Neuronal stem cell (in vitro differentiated cells): ENCODE results near the gene FSIP1.

Experiments
- DNase-seq: peaks from one replicate; pipeline ENCODE4 v3.0.0-alpha.2; 2013; ENCODE audit warnings: low spot score
- H2AFZ ChIP-seq: one replicate; pipeline ENCODE4 v1.6.1; 2013; ENCODE audit warnings: mild to moderate bottlenecking, low read length, inconsistent platforms
- H2AK5ac ChIP-seq: 2 replicates; pipeline ENCODE4 v1.6.1; 2013; ENCODE audit warnings: low read depth, mild to moderate bottlenecking, inconsistent platforms, low read length, moderate library complexity, mixed read lengths
- H2BK120ac ChIP-seq: 2 replicates; pipeline ENCODE4 v1.6.1; 2013; ENCODE audit warnings: low read depth, mild to moderate bottlenecking, inconsistent platforms, low read length, moderate library complexity, mixed read lengths
- H2BK12ac ChIP-seq: one replicate; pipeline ENCODE4 v1.6.1; 2013; ENCODE audit warnings: low read length, inconsistent platforms
- H2BK15ac ChIP-seq: 2 replicates; pipeline ENCODE4 v1.6.1; 2013; ENCODE audit warnings: mild to moderate bottlenecking, low read length, inconsistent platforms, mixed read lengths
- H2BK5ac ChIP-seq: one replicate; pipeline ENCODE4 v1.6.1; 2013; ENCODE audit warnings: inconsistent platforms, mild to moderate bottlenecking, low read length, moderate library complexity
- H3K14ac ChIP-seq: one replicate; pipeline ENCODE4 v1.6.1; 2013; ENCODE audit warnings: low read length, inconsistent platforms
- H3K18ac ChIP-seq: 2 replicates; pipeline ENCODE4 v1.6.1; 2013; ENCODE audit warnings: low read length, inconsistent platforms
- H3K23ac ChIP-seq: 2 replicates; pipeline ENCODE4 v1.6.1; 2013; ENCODE audit warnings: low read depth, mild to moderate bottlenecking, mixed read lengths, low read length, inconsistent platforms; ENCODE audit not compliant: poor library complexity
- H3K27ac ChIP-seq: replicated peaks from 3 replicates; pipeline ENCODE4 v1.5.1; 2013; ENCODE audit warnings: low read length, inconsistent platforms
- H3K27me3 ChIP-seq, 3 experiments: 2 replicates each; pipeline ENCODE4 v1.6.1; 2013; ENCODE audit warnings: low read length in 3 of 3, mild to moderate bottlenecking in 2 of 3, inconsistent platforms in 1 of 3, low read depth in 1 of 3, mixed read lengths in 1 of 3, moderate library complexity in 1 of 3; ENCODE audit not compliant: control insufficient read depth in 3 of 3, insufficient read depth in 3 of 3
- H3K36me3 ChIP-seq, 2 donors: replicated peaks in 1 of 2; 2 replicates each; pipeline ENCODE4 v1.6.1; 2013; ENCODE audit warnings: low read length in 2 of 2; ENCODE audit not compliant: control insufficient read depth in 2 of 2, insufficient read depth in 2 of 2
- H3K4ac ChIP-seq: 2 replicates; pipeline ENCODE4 v1.6.1; 2013; ENCODE audit warnings: inconsistent platforms, mild to moderate bottlenecking, low read length, moderate library complexity
- H3K4me1 ChIP-seq, 2 donors: 1 replicate in 1 of 2; 2 replicates in 1 of 2; pipeline ENCODE4 v1.6.1; 2013; ENCODE audit warnings: low read length in 2 of 2, low read depth in 1 of 2; ENCODE audit not compliant: control insufficient read depth in 2 of 2, insufficient read depth in 1 of 2
- H3K4me2 ChIP-seq: one replicate; pipeline ENCODE4 v1.6.1; 2013; ENCODE audit warnings: mild to moderate bottlenecking, low read length, inconsistent platforms; ENCODE audit not compliant: insufficient read depth, poor library complexity, severe bottlenecking
- H3K4me3 ChIP-seq, 2 donors: 2 replicates each; pipeline ENCODE4 v1.5.1; 2013; ENCODE audit warnings: low read length in 2 of 2, mild to moderate bottlenecking in 2 of 2, inconsistent platforms in 1 of 2, moderate library complexity in 1 of 2
- H3K79me1 ChIP-seq: one replicate; pipeline ENCODE4 v1.6.1; 2013; ENCODE audit warnings: low read depth, mild to moderate bottlenecking, inconsistent platforms, low read length, moderate library complexity
- H3K9ac ChIP-seq: one replicate; pipeline ENCODE4 v1.6.1; 2013; ENCODE audit warnings: mild to moderate bottlenecking, low read depth, low read length, inconsistent platforms; ENCODE audit not compliant: poor library complexity
- H3K9me3 ChIP-seq, 2 donors: replicated peaks in 1 of 2; 2 replicates each; pipeline versions ENCODE3 to v1.6.1; 2013; ENCODE audit warnings: low read length in 2 of 2, mild to moderate bottlenecking in 2 of 2, inconsistent platforms in 1 of 2, low read depth in 1 of 2, mixed read lengths in 1 of 2, moderate library complexity in 1 of 2; ENCODE audit not compliant: control insufficient read depth in 2 of 2, insufficient read depth in 1 of 2
- H4K8ac ChIP-seq: one replicate; pipeline ENCODE4 v1.6.1; 2013; ENCODE audit warnings: low read depth, mild to moderate bottlenecking, inconsistent platforms, low read length, moderate library complexity
- H4K91ac ChIP-seq: one replicate; pipeline ENCODE4 v1.6.1; 2013; ENCODE audit warnings: low read length, low read depth, mild to moderate bottlenecking, inconsistent platforms; ENCODE audit not compliant: poor library complexity
- WGBS, 2 donors: extraction: QIAGEN DNeasy Blood & Tissue Kit; methylation state at CpG; one replicate each; pipeline ENCODE4 v1.1.7; 2013; ENCODE audit warnings: missing lambda C conversion rate in 2 of 2, mixed read lengths in 1 of 2; ENCODE audit not compliant: insufficient read length in 2 of 2, insufficient replicate concordance in 1 of 2; ENCODE audit errors: extremely low coverage in 2 of 2; 5-methylcytosine and 5-hydroxymethylcytosine counted together

Gene FSIP1

GRCh38 chr15:39581793-39582285, 200.8 kb downstream of the FSIP1 start:
- Histone ChIP-seq H3K23ac (no peak overlapping the region), H3K18ac (no peak overlapping the region), H2BK12ac (no peak overlapping the region), H3K36me3 (peaks cover 22 to 50% of the 10 kb centered on the region in 2 donors), H2BK5ac (no peak overlapping the region), H3K4me1 (peaks cover 15 to 19% of the 10 kb centered on the region in 2 donors), H3K27ac (no peak overlapping the region), H2AK5ac (no peak overlapping the region), H4K8ac (no peak overlapping the region), H3K79me1 (peaks cover 1% of the 10 kb centered on the region), H3K9ac (no peak overlapping the region), H3K9me3 (no peaks in the 10 kb centered on the region), H3K4me3 (peak overlapping the region; percentile 51 to 85), H3K4me2 (peak overlapping the region; percentile 92), H2BK120ac (no peak overlapping the region), H4K91ac (no peak overlapping the region), H3K4ac (no peak overlapping the region), H3K27me3 (no peaks in the 10 kb centered on the region), H3K14ac (no peak overlapping the region), H2BK15ac (no peak overlapping the region), H2AFZ (peak overlapping the region; percentile 99)
- DNase-seq: no peak
- no CpG with 5 or more reads among the region's 13 CpGs for WGBS, 2 donors

GRCh38 chr15:39581242-39581792, 201.3 kb downstream of the FSIP1 start:
- H3K18ac ChIP-seq: peak overlapping the region; percentile 90
- no peak overlapping the region for H2BK12ac ChIP-seq
- peaks cover 1% of the 10 kb centered on the region for H3K79me1 ChIP-seq
- no peak overlapping the region for H3K14ac ChIP-seq
- peak overlapping the region; percentile 95 for H3K9ac ChIP-seq
- H2AK5ac ChIP-seq: peak overlapping the region; percentile 27
- H3K27ac ChIP-seq: no peak overlapping the region
- no peaks in the 10 kb centered on the region for H3K27me3 ChIP-seq
- no peak for DNase-seq
- no CpG with 5 or more reads among the region's 18 CpGs for WGBS, 2 donors
- H2BK5ac ChIP-seq: no peak overlapping the region
- no peak overlapping the region for H2BK15ac ChIP-seq
- H3K4me3 ChIP-seq: peak overlapping the region; percentile 51 to 85
- no peak overlapping the region for H2BK120ac ChIP-seq
- H3K9me3 ChIP-seq: no peaks in the 10 kb centered on the region
- H2AFZ ChIP-seq: peak overlapping the region; percentile 99
- H3K36me3 ChIP-seq: peaks cover 18 to 45% of the 10 kb centered on the region in 2 donors
- peak overlapping the region; percentile 45 for H4K8ac ChIP-seq
- peak overlapping the region; percentile 92 for H3K4me2 ChIP-seq
- no peak overlapping the region for H4K91ac ChIP-seq
- no peak overlapping the region for H3K4ac ChIP-seq
- peaks cover 15 to 19% of the 10 kb centered on the region in 2 donors for H3K4me1 ChIP-seq
- no peak overlapping the region for H3K23ac ChIP-seq

GRCh38 chr15:39580485-39581241, 202.0 kb downstream of the FSIP1 start, which contains the start of gene THBS1:
Gene THBS1 (plus strand): TSS chr15:39581079. CDS start chr15:39581858, 779 bp downstream.
- no peaks in the 10 kb centered on the region for H3K27me3 ChIP-seq
- peak within 1 kb of the TSS; percentile 95 for H3K9ac ChIP-seq
- no peak within 1 kb of the TSS for H2BK15ac ChIP-seq
- peak; percentile 91 for DNase-seq
- peak within 1 kb of the TSS; percentile 99 for H2AFZ ChIP-seq
- H4K91ac ChIP-seq: peak within 1 kb of the TSS; percentile 14
- peak within 1 kb of the TSS; percentile 92 for H3K4me2 ChIP-seq
- no peak within 1 kb of the TSS for H3K14ac ChIP-seq
- H3K36me3 ChIP-seq: peaks cover 11 to 38% of the 10 kb centered on the region in 2 donors
- H2AK5ac ChIP-seq: peak within 1 kb of the TSS; percentile 27
- H3K9me3 ChIP-seq: no peaks in the 10 kb centered on the region
- H3K4me1 ChIP-seq: peaks cover 15 to 19% of the 10 kb centered on the region in 2 donors
- H3K27ac ChIP-seq: peak within 1 kb of the TSS; percentile 66
- peak within 1 kb of the TSS; percentile 97 for H3K18ac ChIP-seq
- WGBS, 2 donors: no CpG with 5 or more reads among the region's 74 CpGs
- peak within 1 kb of the TSS; percentile 51 to 85 for H3K4me3 ChIP-seq
- no peak within 1 kb of the TSS for H3K4ac ChIP-seq
- H2BK5ac ChIP-seq: no peak within 1 kb of the TSS
- peak within 1 kb of the TSS; percentile 70 for H3K23ac ChIP-seq
- no peak within 1 kb of the TSS for H2BK12ac ChIP-seq
- peaks cover 1% of the 10 kb centered on the region for H3K79me1 ChIP-seq
- H2BK120ac ChIP-seq: no peak within 1 kb of the TSS
- peak within 1 kb of the TSS; percentile 45 for H4K8ac ChIP-seq

GRCh38 chr15:39580117-39580484, 202.5 kb downstream of the FSIP1 start:
- H3K9ac ChIP-seq: peak overlapping the region; percentile 95
- no CpG with 5 or more reads among the region's 29 CpGs for WGBS, 2 donors
- H3K27me3 ChIP-seq: no peaks in the 10 kb centered on the region
- no peak overlapping the region for H2AK5ac ChIP-seq
- H2BK15ac ChIP-seq: no peak overlapping the region
- H3K4me1 ChIP-seq: peaks cover 15 to 19% of the 10 kb centered on the region in 2 donors
- H3K4me3 ChIP-seq: peak overlapping the region; percentile 51 to 80
- peak overlapping the region; percentile 97 for H3K18ac ChIP-seq
- H3K4me2 ChIP-seq: peak overlapping the region; percentile 92
- H2BK12ac ChIP-seq: no peak overlapping the region
- H4K8ac ChIP-seq: no peak overlapping the region
- DNase-seq: peak; percentile 90
- peak overlapping the region; percentile 99 for H2AFZ ChIP-seq
- peak overlapping the region; percentile 66 for H3K27ac ChIP-seq
- H4K91ac ChIP-seq: no peak overlapping the region
- no peak overlapping the region for H2BK120ac ChIP-seq
- H3K14ac ChIP-seq: no peak overlapping the region
- peak overlapping the region; percentile 70 for H3K23ac ChIP-seq
- no peak overlapping the region for H3K4ac ChIP-seq
- peaks cover 6 to 32% of the 10 kb centered on the region in 2 donors for H3K36me3 ChIP-seq
- peaks cover 1% of the 10 kb centered on the region for H3K79me1 ChIP-seq
- H3K9me3 ChIP-seq: peaks cover 0 to 2% of the 10 kb centered on the region in 2 donors
- no peak overlapping the region for H2BK5ac ChIP-seq
